A549 (cell line): Measurements from ENCODE around the gene MGRN1. TPM values are rescaled to one million over a fixed set of nuclear protein-coding genes. Genes with fewer than 3 reads are reported as not detected.

ENCODE experiments used
- ATAC-seq, 2 experiments: fragments of 200-7000 bp in 1 of 2; fragments of >200 bp in 1 of 2; cut with Nextera tagmentation in 1 of 2; cut with Tn5 transposase in 1 of 2; 3 replicates each; pipeline versions ENCODE4 v1.8.0 to v1.9.1; 2018 to 2020; ENCODE audit warnings: mild to moderate bottlenecking in 1 of 2, moderate library complexity in 1 of 2
- CTCF ChIA-PET: fragments of 300-600 bp; sonication (Branson Sonifier 250); formaldehyde crosslinking; extraction: SDS; loops from one replicate; lab custom pipeline; 2021; ENCODE audit warnings: antibody characterized with exemption, inconsistent platforms; lab: Yijun Ruan, JAX
- POLR2A ChIA-PET: fragments of 350-600 bp; formaldehyde crosslinking; extraction: SDS; loops from one replicate; lab custom pipeline; 2021; ENCODE audit warnings: antibody characterized with exemption, inconsistent platforms; lab: Yijun Ruan, JAX
- DNase-seq, 2 experiments: peaks; one replicate each; pipeline versions ENCODE4 v3.0.0 to v3.0.0-alpha.2; 2011 to 2016; ENCODE audit warnings: low read depth in 1 of 2, low spot score in 1 of 2
- FAIRE-seq: peaks from 2 replicates; lab custom pipeline; 2011; peaks lifted over from hg19 to GRCh38; lab: Jason Lieb, UNC
- H3K27ac ChIP-seq, 2 experiments: fragments of >200 bp; sonication (Bioruptor Twin); formaldehyde crosslinking; 3 replicates each; pipeline ENCODE4 v1.5.1; 2016 to 2017
- H3K4me1 ChIP-seq: fragments of >200 bp; sonication (Bioruptor Twin); formaldehyde crosslinking; 3 replicates; pipeline ENCODE4 v1.6.1; 2016
- H3K4me2 ChIP-seq: fragments of >200 bp; sonication (Bioruptor Twin); formaldehyde crosslinking; 3 replicates; pipeline ENCODE4 v1.6.1; 2016
- H3K4me3 ChIP-seq: fragments of >200 bp; sonication (Bioruptor Twin); formaldehyde crosslinking; 3 replicates; pipeline ENCODE4 v1.5.1; 2016
- H3K9me3 ChIP-seq: fragments of >200 bp; sonication (Bioruptor Twin); formaldehyde crosslinking; 3 replicates; pipeline ENCODE4 v1.6.1; 2016
- ATOH8 ChIP-seq: fragments of 250-450 bp; sonication (Bioruptor Pico); IDR thresholded peaks from 2 replicates; pipeline ENCODE4 v1.5.0; 2020; ENCODE audit warnings: low read depth, mild to moderate bottlenecking, moderate library complexity
- CBX2 ChIP-seq: fragments of 200-600 bp; sonication (generic); IDR thresholded peaks from 2 replicates; pipeline ENCODE4 v1.6.1; 2016; ENCODE audit warnings: low read depth, mild to moderate bottlenecking, borderline replicate concordance
- CHD2 ChIP-seq: fragments of 150-350 bp; IDR thresholded peaks from 2 replicates; pipeline ENCODE4 v1.6.1; 2014; ENCODE audit warnings: low read length; ENCODE audit not compliant: partially characterized antibody
- CHD4 ChIP-seq: fragments of 200-600 bp; sonication (generic); IDR thresholded peaks from 2 replicates; pipeline ENCODE4 v1.6.1; 2016; ENCODE audit warnings: antibody characterized with exemption, mild to moderate bottlenecking, borderline replicate concordance
- EHMT2 ChIP-seq: fragments of 200-600 bp; sonication (generic); IDR thresholded peaks from 2 replicates; pipeline ENCODE4 v1.6.1; 2016; ENCODE audit warnings: antibody characterized with exemption, low read depth, mild to moderate bottlenecking, moderate library complexity
- ELK1 ChIP-seq: fragments of 150-350 bp; IDR thresholded peaks from 2 replicates; pipeline ENCODE4 v1.6.1; 2014; ENCODE audit warnings: low read depth, mild to moderate bottlenecking, low read length
- ESRRA ChIP-seq: fragments of 150-350 bp; IDR thresholded peaks from 2 replicates; pipeline ENCODE4 v1.6.1; 2014; ENCODE audit warnings: mild to moderate bottlenecking, low read length, borderline replicate concordance
- FOSL2 ChIP-seq, 2 experiments: fragments of 450-650 bp in 1 of 2; fragments of >200 bp in 1 of 2; sonication (Bioruptor Twin) in 1 of 2; formaldehyde crosslinking; IDR thresholded peaks; 2 replicates each; pipeline versions ENCODE4 v1.5.0 to v1.6.1; 2016 to 2020; ENCODE audit warnings: mild to moderate bottlenecking in 1 of 2, moderate library complexity in 1 of 2
- FOXS1 ChIP-seq: fragments of 250-450 bp; sonication (Bioruptor Pico); IDR thresholded peaks from 2 replicates; pipeline ENCODE4 v1.5.0; 2020; ENCODE audit warnings: mild to moderate bottlenecking, moderate library complexity
- GATA3 ChIP-seq: IDR thresholded peaks from 2 replicates; pipeline ENCODE4 v1.6.1; 2012; ENCODE audit warnings: borderline replicate concordance
- HDAC2 ChIP-seq: fragments of 200-600 bp; sonication (generic); IDR thresholded peaks from 2 replicates; pipeline ENCODE4 v1.6.1; 2016
- HEYL ChIP-seq: fragments of 250-450 bp; sonication (Bioruptor Pico); IDR thresholded peaks from 2 replicates; pipeline ENCODE4 v1.8.0; 2021; ENCODE audit warnings: mild to moderate bottlenecking, moderate library complexity
- HOXA7 ChIP-seq: fragments of 250-450 bp; sonication (Bioruptor Pico); IDR thresholded peaks from 2 replicates; pipeline ENCODE4 v1.5.0; 2020; ENCODE audit warnings: mild to moderate bottlenecking, moderate library complexity
- JUN ChIP-seq, 2 experiments: fragments of >200 bp; sonication (Bioruptor Twin); formaldehyde crosslinking; IDR thresholded peaks; 2 replicates in 1 of 2; 3 replicates in 1 of 2; pipeline ENCODE4 v1.6.1; 2016 to 2017
- KDM1A ChIP-seq: fragments of 200-600 bp; sonication (generic); IDR thresholded peaks from 2 replicates; pipeline ENCODE4 v1.6.1; 2016; ENCODE audit warnings: low read depth, mild to moderate bottlenecking
- KDM5A ChIP-seq: fragments of 200-600 bp; sonication (generic); IDR thresholded peaks from 2 replicates; pipeline ENCODE4 v1.6.1; 2016; ENCODE audit warnings: antibody characterized with exemption, mild to moderate bottlenecking
- MYC ChIP-seq: IDR thresholded peaks from 2 replicates; pipeline ENCODE4 v1.6.1; 2012; ENCODE audit warnings: mild to moderate bottlenecking, inconsistent platforms, low read length, improper control_type of control experiment, borderline replicate concordance
- NFE2L2 ChIP-seq: fragments of 150-350 bp; conservative IDR thresholded peaks from 2 replicates; pipeline ENCODE4 v1.6.1; 2014; ENCODE audit warnings: low read length
- NR3C1 ChIP-seq: fragments of >200 bp; sonication (Bioruptor Twin); formaldehyde crosslinking; IDR thresholded peaks from 3 replicates; pipeline ENCODE4 v1.6.1; 2017
- PHF8 ChIP-seq: fragments of 200-600 bp; sonication (generic); IDR thresholded peaks from 2 replicates; pipeline ENCODE4 v1.6.1; 2016; ENCODE audit warnings: low read depth, mild to moderate bottlenecking, antibody characterized with exemption, moderate library complexity, borderline replicate concordance
- RAD21 ChIP-seq, 2 experiments: fragments of >200 bp in 1 of 2; sonication (Bioruptor Twin) in 1 of 2; formaldehyde crosslinking in 1 of 2; IDR thresholded peaks in 1 of 2; conservative IDR thresholded peaks in 1 of 2; 2 replicates in 1 of 2; 3 replicates in 1 of 2; pipeline ENCODE4 v1.6.1; 2012 to 2018; ENCODE audit warnings: inconsistent platforms in 1 of 2
- RCOR1 ChIP-seq: fragments of 150-350 bp; IDR thresholded peaks from 2 replicates; pipeline ENCODE4 v1.6.1; 2014; ENCODE audit warnings: antibody characterized with exemption, low read length, low read depth
- RFX5 ChIP-seq: fragments of 450-650 bp; IDR thresholded peaks from 2 replicates; pipeline ENCODE4 v1.7.1; 2014; ENCODE audit warnings: antibody characterized with exemption, mild to moderate bottlenecking, moderate library complexity
- SMC3 ChIP-seq: fragments of >200 bp; sonication (Bioruptor Twin); formaldehyde crosslinking; IDR thresholded peaks from 3 replicates; pipeline ENCODE4 v1.6.1; 2018; ENCODE audit warnings: inconsistent platforms
- ZC3H11A ChIP-seq: fragments of 450-650 bp; IDR thresholded peaks from 2 replicates; pipeline ENCODE4 v1.6.1; 2014; ENCODE audit warnings: antibody characterized with exemption, mild to moderate bottlenecking
- ZNF302 ChIP-seq: fragments of 250-450 bp; sonication (Bioruptor Pico); IDR thresholded peaks from 2 replicates; pipeline ENCODE4 v1.9.0; 2021; ENCODE audit warnings: inconsistent platforms, mild to moderate bottlenecking, moderate library complexity
- WGBS: methylation state at CpG from one replicate; pipeline ENCODE4 v1.1.6; 2017; ENCODE audit errors: missing lambda C conversion rate; 5-methylcytosine and 5-hydroxymethylcytosine counted together
- polyA plus RNA-seq, 4 experiments: library from polyadenylated mRNA; depleted of rRNA in 3 of 4; stranded (reverse); fragments of >200 nt; fragmentation: RNase III in 1 of 4; extraction: RNeasy Plus Mini Kit Qiagen cat#74134 plus additional on column Dnase treatment in 1 of 4; gene quantifications; 2 replicates in 3 of 4; 3 replicates in 1 of 4; pipeline ENCODE4 v1.2.3, GENCODE V29; 2011 to 2017

The MGRN1 gene
- polyA plus RNA-seq, 2 of the 4 experiments (the other 2 are of a cell fraction): 4.3 to 29.9 TPM

- H3K4me1 ChIP-seq: no peaks in the 10 kb centered on the region
- no peaks in the 10 kb centered on the region for H3K9me3 ChIP-seq
- no peak for DNase-seq
- no peak for ATAC-seq
- CTCF ChIA-PET: interaction anchor here (1.1 kb wide), 1 partner anchor 208 kb away, joined by 3 read pairs; the partner anchor contains the start of gene HMOX2
- no peak overlapping the region for H3K4me2 ChIP-seq
- TF ChIP-seq CHD4 (no peak), HEYL (CRISPR knock-in tag) (no peak), FOSL2 (IDR thresholded peaks at IDR 0.05) (no peak), FOSL2 (CRISPR knock-in tag; IDR thresholded peaks at IDR 0.05) (no peak), JUN (IDR thresholded peaks at IDR 0.05) (no peak), RCOR1 (no peak), ZNF302 (no peak), EHMT2 (no peak), MYC (no peak), ATOH8 (no peak), GATA3 (no peak)
- H3K27ac ChIP-seq: no peak overlapping the region
- WGBS: 87% methylated on average over 12 of the region's 13 CpGs
- H3K4me3 ChIP-seq: no peak overlapping the region
- POLR2A ChIA-PET: no interaction called here
- no peak for FAIRE-seq
These were observed 60.1 kb downstream of the MGRN1 start for GRCh38 chr16:4684763-4685162.

GRCh38 chr16:4685292-4685691, 60.7 kb downstream of the MGRN1 start:
- POLR2A ChIA-PET: no interaction called here
- CTCF ChIA-PET: no interaction called here
- H3K4me2 ChIP-seq: no peak overlapping the region
- H3K27ac ChIP-seq: no peak overlapping the region
- no peaks in the 10 kb centered on the region for H3K4me1 ChIP-seq
- FAIRE-seq (no peak), ATAC-seq (no peak), DNase-seq (no peak)
- H3K9me3 ChIP-seq: no peaks in the 10 kb centered on the region
- TF ChIP-seq ZNF302: no peak
- TF ChIP-seq HDAC2: no peak
- 92% methylated on average over 13 of the region's 13 CpGs for WGBS
- no peak overlapping the region for H3K4me3 ChIP-seq

- Histone ChIP-seq H3K9me3 (no peaks in the 10 kb centered on the region), H3K4me2 (no peak overlapping the region), H3K27ac (no peak overlapping the region), H3K4me3 (no peak overlapping the region), H3K4me1 (no peaks in the 10 kb centered on the region)
- WGBS: 96% methylated on average over 37 of the region's 38 CpGs
- TF ChIP-seq MYC (no peak), FOXS1 (CRISPR knock-in tag) (no peak), RCOR1 (no peak), ZC3H11A (no peak), CHD2 (no peak), FOSL2 (IDR thresholded peaks at IDR 0.05) (no peak), FOSL2 (CRISPR knock-in tag; IDR thresholded peaks at IDR 0.05) (no peak), PHF8 (no peak)
- DNase-seq (no peak), FAIRE-seq (no peak), ATAC-seq (no peak)
- ChIA-PET CTCF (no interaction called here), POLR2A (no interaction called here)
These were observed 61.3 kb downstream of the MGRN1 start for GRCh38 chr16:4685776-4686496.

GRCh38 chr16:4686497-4687210, 62.0 kb downstream of the MGRN1 start:
- WGBS: 96% methylated on average over 24 of the region's 27 CpGs
- CTCF ChIA-PET: no interaction called here
- no peak for TF ChIP-seq CBX2
- no peak for TF ChIP-seq NFE2L2
- no peak for TF ChIP-seq ATOH8
- TF ChIP-seq SMC3: no peak
- TF ChIP-seq RFX5: no peak
- no peak for TF ChIP-seq RAD21 (conservative IDR thresholded peaks at IDR 0.05 in 1 of 2, IDR thresholded peaks at IDR 0.05 in 1 of 2)
- TF ChIP-seq ESRRA: no peak
- TF ChIP-seq GATA3: no peak
- no peak for TF ChIP-seq FOXS1 (CRISPR knock-in tag)
- no peak for TF ChIP-seq KDM5A
- TF ChIP-seq KDM1A: no peak
- no peak for TF ChIP-seq NR3C1
- TF ChIP-seq ELK1: no peak
- TF ChIP-seq HOXA7 (CRISPR knock-in tag): no peak
- TF ChIP-seq JUN (IDR thresholded peaks at IDR 0.05): no peak
- POLR2A ChIA-PET: no interaction called here
- H3K4me1 ChIP-seq: no peaks in the 10 kb centered on the region
- DNase-seq: no peak
- no peak overlapping the region for H3K27ac ChIP-seq
- no peaks in the 10 kb centered on the region for H3K9me3 ChIP-seq
- H3K4me2 ChIP-seq: no peak overlapping the region
- no peak overlapping the region for H3K4me3 ChIP-seq
- ATAC-seq: no peak
- FAIRE-seq: no peak
